GM12801 (cell line): ENCODE results near the gene KCNK10.

Experiments used
- TF ChIP-seq, protein P1 (sequence below): IDR thresholded peaks from one replicate; pipeline ENCODE4 v1.5.1; 2011; ENCODE audit warnings: control low read depth; ENCODE audit not compliant: insufficient read length; ENCODE audit errors: extremely low read depth

Gene KCNK10

GRCh38 chr14:88163731-88164255 lies 159.3 kb downstream of the KCNK10 start:
- TF ChIP-seq, protein P1, sequence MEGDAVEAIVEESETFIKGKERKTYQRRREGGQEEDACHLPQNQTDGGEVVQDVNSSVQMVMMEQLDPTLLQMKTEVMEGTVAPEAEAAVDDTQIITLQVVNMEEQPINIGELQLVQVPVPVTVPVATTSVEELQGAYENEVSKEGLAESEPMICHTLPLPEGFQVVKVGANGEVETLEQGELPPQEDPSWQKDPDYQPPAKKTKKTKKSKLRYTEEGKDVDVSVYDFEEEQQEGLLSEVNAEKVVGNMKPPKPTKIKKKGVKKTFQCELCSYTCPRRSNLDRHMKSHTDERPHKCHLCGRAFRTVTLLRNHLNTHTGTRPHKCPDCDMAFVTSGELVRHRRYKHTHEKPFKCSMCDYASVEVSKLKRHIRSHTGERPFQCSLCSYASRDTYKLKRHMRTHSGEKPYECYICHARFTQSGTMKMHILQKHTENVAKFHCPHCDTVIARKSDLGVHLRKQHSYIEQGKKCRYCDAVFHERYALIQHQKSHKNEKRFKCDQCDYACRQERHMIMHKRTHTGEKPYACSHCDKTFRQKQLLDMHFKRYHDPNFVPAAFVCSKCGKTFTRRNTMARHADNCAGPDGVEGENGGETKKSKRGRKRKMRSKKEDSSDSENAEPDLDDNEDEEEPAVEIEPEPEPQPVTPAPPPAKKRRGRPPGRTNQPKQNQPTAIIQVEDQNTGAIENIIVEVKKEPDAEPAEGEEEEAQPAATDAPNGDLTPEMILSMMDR, result no peak

GRCh38 chr14:88156127-88156526 lies 166.9 kb downstream of the KCNK10 start:
- TF ChIP-seq, protein P1, result no peak

DNA sequence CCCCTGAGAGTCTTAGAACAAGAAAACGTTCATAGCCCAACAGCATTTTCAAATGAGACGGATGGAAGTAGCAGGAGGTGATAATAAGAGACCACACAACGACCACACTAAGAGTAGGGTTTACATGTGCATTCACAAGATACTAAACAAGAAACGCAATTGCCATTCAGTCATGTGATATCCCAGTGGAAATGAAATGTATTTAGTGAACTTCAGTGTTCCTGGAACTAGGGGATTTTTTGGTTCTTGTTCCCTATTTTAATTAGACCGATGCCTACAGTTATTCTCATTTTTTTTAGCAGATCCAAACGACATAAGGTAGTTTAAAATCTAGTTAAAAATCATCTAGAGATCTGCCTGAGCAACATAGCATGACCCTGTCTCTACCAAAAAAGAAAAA lies 168.1 kb downstream of the KCNK10 start:
- TF ChIP-seq, protein P1, result no peak

DNA sequence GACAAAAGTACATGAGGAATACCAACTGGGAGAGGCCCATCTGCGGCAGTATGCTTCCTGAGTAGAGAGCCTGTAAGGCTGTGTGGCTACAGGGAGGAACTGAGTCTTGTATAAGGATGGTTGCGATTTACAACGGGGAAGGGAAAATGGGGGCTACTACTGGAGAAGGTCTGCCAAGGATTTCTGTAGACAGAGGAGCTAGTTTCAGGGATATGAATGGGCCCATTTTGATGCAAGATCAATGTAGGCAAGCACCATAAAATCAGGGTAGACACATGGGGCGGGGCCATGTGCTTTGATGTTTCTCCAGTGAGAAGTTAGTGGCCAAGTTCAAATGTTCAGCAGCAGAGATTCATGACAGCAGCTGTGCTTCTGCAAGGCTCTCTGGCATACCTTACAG lies 168.7 kb downstream of the KCNK10 start:
- TF ChIP-seq, protein P1, result no peak

- TF ChIP-seq, protein P1, result no peak
Measured at GRCh38 chr14:88146881-88147649, 176.0 kb downstream of the KCNK10 start.

DNA sequence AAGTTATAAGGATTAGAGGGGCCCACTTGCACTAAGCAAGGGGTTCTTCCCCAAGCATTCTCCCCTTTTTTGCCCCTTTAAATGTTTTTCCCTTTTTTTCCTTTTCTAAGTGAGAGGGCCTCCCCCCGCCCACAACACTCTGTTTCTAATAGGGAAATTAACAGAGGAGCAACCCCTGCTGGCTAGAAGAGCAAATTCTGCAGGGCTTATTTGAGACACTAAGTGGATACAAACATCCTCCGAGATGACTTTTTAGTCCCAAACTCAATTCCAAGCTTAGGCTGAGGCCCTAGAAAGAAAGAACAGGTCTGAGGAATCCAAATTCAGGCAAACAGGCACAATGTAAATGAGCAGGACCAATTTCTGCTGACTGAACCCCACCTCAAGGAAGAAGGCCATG lies 179.3 kb downstream of the KCNK10 start:
- TF ChIP-seq, protein P1, result no peak

- TF ChIP-seq, protein P1, result no peak
Measured at GRCh38 chr14:88142997-88143396, 180.1 kb downstream of the KCNK10 start.
